Muscle of leg (tissue), 16 donors: ENCODE results near the gene PDIK1L. TPM values are rescaled to one million over a fixed set of nuclear protein-coding genes. Genes with fewer than 3 reads are reported as not detected.

Experiments used
- DNase-seq: peaks from one replicate; pipeline ENCODE4 v3.0.0; 2013
- H3K27ac ChIP-seq: one replicate; pipeline ENCODE4 v1.5.1; 2013; ENCODE audit warnings: mild to moderate bottlenecking, low read length, control low read depth
- H3K27me3 ChIP-seq: one replicate; pipeline ENCODE4 v1.6.1; 2013; ENCODE audit warnings: low read length; ENCODE audit not compliant: control insufficient read depth, insufficient read depth
- H3K36me3 ChIP-seq: one replicate; pipeline ENCODE4 v1.6.1; 2013; ENCODE audit warnings: low read length; ENCODE audit not compliant: control insufficient read depth, insufficient read depth
- H3K4me1 ChIP-seq: one replicate; pipeline ENCODE4 v1.6.1; 2013; ENCODE audit warnings: low read length; ENCODE audit not compliant: control insufficient read depth, insufficient read depth
- H3K4me3 ChIP-seq: one replicate; pipeline ENCODE4 v1.5.1; 2013; ENCODE audit warnings: low read length, control low read depth
- H3K9me3 ChIP-seq: replicated peaks from 2 replicates; pipeline ENCODE4 v1.6.1; 2013; ENCODE audit warnings: low read depth, low read length; ENCODE audit not compliant: control insufficient read depth
- WGBS: methylation state at CpG from one replicate; pipeline ENCODE4 v1.1.5; 2013; ENCODE audit warnings: missing lambda C conversion rate; ENCODE audit not compliant: insufficient coverage; 5-methylcytosine and 5-hydroxymethylcytosine counted together
- long read RNA-seq, 11 donors: transcript quantifications; one replicate each; lab custom pipeline, GENCODE V29; 2026
- polyA plus RNA-seq, 8 donors: library from polyadenylated mRNA; unstranded; fragments of 120-200 nt; gene quantifications; one replicate each; pipeline versions ENCODE4 v1.2.1 to v1.2.3, GENCODE V29; 2013; ENCODE audit warnings: inconsistent platforms in 1 of 8, low replicate concordance in 1 of 8; ENCODE audit not compliant: insufficient read length in 8 of 8, insufficient read depth in 1 of 8
- total RNA-seq: library from RNA; stranded (reverse); fragments of 120-200 nt; gene quantifications from one replicate; pipeline ENCODE4 v1.2.4, GENCODE V29; 2013

The PDIK1L gene
- total RNA-seq: 7.0 TPM
- 1 to 10 TPM; 5.7 to 9.1 (median 6.5) TPM for polyA plus RNA-seq
- long read RNA-seq, donor 1, full-length matches to known transcripts: 2 of 2 reads
- long read RNA-seq, donor 1, partial matches to known transcripts: 0 of 2 reads
- long read RNA-seq, donor 1, other reads (novel, unspliced or antisense): 0 of 2 reads
- long read RNA-seq, donor 2: 0 reads
- long read RNA-seq, donor 3, partial matches to known transcripts: 0 of 1 reads
- long read RNA-seq, donor 3, other reads (novel, unspliced or antisense): 0 of 1 reads
- long read RNA-seq, donor 4: 0 reads
- long read RNA-seq, donor 5, full-length matches to known transcripts: 4 of 4 reads
- long read RNA-seq, donor 5, partial matches to known transcripts: 0 of 4 reads
- long read RNA-seq, donor 5, other reads (novel, unspliced or antisense): 0 of 4 reads
- long read RNA-seq, donor 6, partial matches to known transcripts: 0 of 2 reads
- long read RNA-seq, donor 6, other reads (novel, unspliced or antisense): 0 of 2 reads
- long read RNA-seq, donor 7, partial matches to known transcripts: 0 of 1 reads
- long read RNA-seq, donor 7, other reads (novel, unspliced or antisense): 0 of 1 reads
- long read RNA-seq, donor 8, partial matches to known transcripts: 0 of 2 reads
- long read RNA-seq, donor 8, other reads (novel, unspliced or antisense): 0 of 2 reads
- long read RNA-seq, donor 9, partial matches to known transcripts: 0 of 1 reads
- long read RNA-seq, donor 9, other reads (novel, unspliced or antisense): 0 of 1 reads
- long read RNA-seq, donor 10, full-length matches to known transcripts: 5 of 5 reads
- long read RNA-seq, donor 10, partial matches to known transcripts: 0 of 5 reads
- long read RNA-seq, donor 10, other reads (novel, unspliced or antisense): 0 of 5 reads
- long read RNA-seq, donor 11, partial matches to known transcripts: 0 of 2 reads
- long read RNA-seq, donor 11, other reads (novel, unspliced or antisense): 0 of 2 reads

DNA sequence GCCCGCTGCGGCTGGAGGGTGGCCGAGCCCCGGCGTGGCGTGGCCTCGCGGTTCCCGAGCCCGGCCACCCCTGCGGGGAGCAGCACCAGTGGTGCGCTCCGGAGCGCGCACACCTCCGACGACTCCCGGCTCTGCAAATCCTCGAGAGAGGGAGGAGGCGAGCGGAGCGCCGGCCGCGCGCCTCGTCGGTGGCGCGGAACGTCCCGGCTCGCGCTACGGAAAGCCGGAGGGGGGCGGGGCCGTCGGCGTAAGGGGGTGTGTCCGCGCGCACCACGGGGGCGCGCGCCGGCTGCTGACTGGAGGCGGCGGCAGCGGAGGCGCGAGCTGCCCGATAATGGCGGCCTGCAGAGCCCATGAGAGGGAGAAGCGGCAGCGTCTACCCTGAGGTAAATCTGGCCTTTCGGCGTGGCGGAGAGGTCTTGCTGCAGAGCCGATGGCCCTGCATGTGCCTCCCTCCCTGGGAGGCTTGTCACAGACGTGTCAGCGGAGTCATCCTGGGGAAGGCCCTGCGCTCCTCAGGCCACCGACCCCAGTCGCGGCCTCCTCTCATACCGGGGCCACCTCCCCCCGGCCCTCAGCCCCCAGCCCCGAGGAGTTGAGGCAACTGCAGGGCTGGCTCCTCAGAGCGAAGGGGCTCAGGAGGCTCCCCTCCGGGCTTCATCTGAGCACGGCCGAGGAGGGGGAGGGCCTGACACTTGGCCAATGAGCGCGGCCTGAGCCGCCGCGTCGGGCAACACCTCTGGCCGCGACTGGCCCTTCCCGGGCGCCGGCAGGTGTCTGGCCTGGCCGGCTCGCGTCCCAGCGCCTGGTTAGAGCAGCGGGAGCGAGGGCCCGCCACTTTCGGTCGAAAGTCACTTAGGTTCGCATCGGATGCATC, at the start of gene PDIK1L:
Gene PDIK1L (plus strand): TSS at position 295 of the 877 bp plus-strand sequence. CDS start 2,485 bp downstream, outside the sequence.
- Histone ChIP-seq H3K4me3 (peak within 1 kb of the TSS; percentile 100), H3K27ac (peak within 1 kb of the TSS; percentile 96), H3K36me3 (peaks cover 7% of the 10 kb centered on the region), H3K4me1 (peaks cover 16% of the 10 kb centered on the region), H3K27me3 (no peaks in the 10 kb centered on the region), H3K9me3 (no peaks in the 10 kb centered on the region)
- DNase-seq: peak; percentile 99
- WGBS: under 1% methylated on average over 87 of the region's 96 CpGs

GRCh38 chr1:26064553-26064952, 47.1 kb upstream of the PDIK1L start:
- H3K27ac ChIP-seq: no peak overlapping the region
- 79% methylated on average over 2 of the region's 3 CpGs for WGBS
- peaks cover 5% of the 10 kb centered on the region for H3K27me3 ChIP-seq
- H3K36me3 ChIP-seq: peaks cover 29% of the 10 kb centered on the region
- H3K4me1 ChIP-seq: peaks cover 31% of the 10 kb centered on the region
- no peaks in the 10 kb centered on the region for H3K9me3 ChIP-seq
- H3K4me3 ChIP-seq: no peak overlapping the region
- DNase-seq: no peak

DNA sequence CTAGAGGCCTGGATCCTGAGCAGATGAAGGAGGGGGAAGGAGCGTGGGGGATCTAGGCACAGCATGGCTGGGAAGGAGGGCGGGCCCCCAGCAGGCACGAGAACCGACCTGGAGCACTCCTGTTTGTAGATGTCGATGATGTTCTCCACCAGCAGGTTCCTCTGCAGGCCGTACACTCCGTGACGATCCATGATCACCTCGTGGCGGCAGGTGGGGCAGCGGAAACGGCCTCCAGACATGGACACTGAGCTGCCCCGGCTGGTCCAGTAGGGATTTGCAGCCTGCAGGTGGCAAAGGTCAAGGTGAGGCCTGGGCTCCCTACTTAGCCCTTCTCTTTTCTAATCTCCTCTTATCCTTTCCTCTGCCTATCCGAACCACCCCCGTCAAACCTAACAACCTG, 45.5 kb upstream of the PDIK1L start:
- H3K4me3 ChIP-seq: peak overlapping the region; percentile 58
- no peak for DNase-seq
- peak overlapping the region; percentile 9 for H3K27ac ChIP-seq
- peaks cover 6% of the 10 kb centered on the region for H3K27me3 ChIP-seq
- H3K9me3 ChIP-seq: no peaks in the 10 kb centered on the region
- H3K36me3 ChIP-seq: peaks cover 18% of the 10 kb centered on the region
- H3K4me1 ChIP-seq: peaks cover 21% of the 10 kb centered on the region
- 60% methylated on average over 13 of the region's 15 CpGs for WGBS

GRCh38 chr1:26066857-26067256, 44.8 kb upstream of the PDIK1L start:
- Histone ChIP-seq H3K9me3 (no peaks in the 10 kb centered on the region), H3K27ac (peak overlapping the region; percentile 88), H3K27me3 (peaks cover 6% of the 10 kb centered on the region), H3K36me3 (peaks cover 14% of the 10 kb centered on the region), H3K4me3 (peak overlapping the region; percentile 58), H3K4me1 (peaks cover 21% of the 10 kb centered on the region)
- peak; percentile 48 for DNase-seq
- WGBS: 49% methylated on average over 2 of the region's 4 CpGs

GRCh38 chr1:26067432-26067911, 44.2 kb upstream of the PDIK1L start, which contains the start of gene TRIM63:
Gene TRIM63, minus strand, starts transcription at chr1:26067630. Its CDS starts 136 bp downstream, at chr1:26067494.
- Histone ChIP-seq H3K27ac (peak within 1 kb of the TSS; percentile 88), H3K4me3 (peak within 1 kb of the TSS; percentile 58), H3K4me1 (peaks cover 23% of the 10 kb centered on the region), H3K9me3 (no peaks in the 10 kb centered on the region), H3K36me3 (peaks cover 14% of the 10 kb centered on the region), H3K27me3 (peaks cover 8% of the 10 kb centered on the region)
- DNase-seq: peak; percentile 76
- WGBS: 41% methylated on average over 9 of the region's 9 CpGs

- no CpG with 5 or more reads among the region's 1 CpG for WGBS
Measured at GRCh38 chr1:26069941-26070295, 41.7 kb upstream of the PDIK1L start.

GRCh38 chr1:26070296-26070962, 41.2 kb upstream of the PDIK1L start:
- H3K36me3 ChIP-seq: peaks cover 6% of the 10 kb centered on the region
- H3K27ac ChIP-seq: no peak overlapping the region
- peaks cover 9% of the 10 kb centered on the region for H3K27me3 ChIP-seq
- peaks cover 22% of the 10 kb centered on the region for H3K4me1 ChIP-seq
- no peak overlapping the region for H3K4me3 ChIP-seq
- WGBS: 94% methylated on average over 2 of the region's 4 CpGs
- DNase-seq: no peak
- H3K9me3 ChIP-seq: no peaks in the 10 kb centered on the region

More at GRCh38 chr1:26069941-26070295, 41.7 kb upstream of the PDIK1L start:
- H3K27ac ChIP-seq: no peak overlapping the region
- no peak for DNase-seq
- peaks cover 27% of the 10 kb centered on the region for H3K4me1 ChIP-seq
- peaks cover 10% of the 10 kb centered on the region for H3K36me3 ChIP-seq
- no peaks in the 10 kb centered on the region for H3K9me3 ChIP-seq
- peaks cover 9% of the 10 kb centered on the region for H3K27me3 ChIP-seq
- H3K4me3 ChIP-seq: no peak overlapping the region

DNA sequence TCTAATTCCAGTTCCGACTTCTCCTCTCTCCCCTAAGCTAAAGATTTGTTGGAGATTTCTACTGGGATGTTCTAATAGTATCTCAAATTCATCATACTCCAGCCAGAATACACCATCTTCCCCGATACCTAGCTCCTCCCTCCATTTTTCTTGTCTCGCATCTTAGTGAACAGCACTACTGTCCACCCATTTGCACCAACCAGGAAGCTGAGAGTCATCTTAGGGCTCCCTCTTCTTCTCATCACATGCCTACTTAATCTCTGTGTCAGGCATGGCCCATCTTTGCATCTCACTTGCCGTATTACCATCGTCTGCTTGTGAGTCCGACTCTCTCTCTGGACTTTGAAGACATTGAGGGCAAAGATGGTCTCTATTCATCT, 40.7 kb upstream of the PDIK1L start:
- Histone ChIP-seq H3K27me3 (peaks cover 9% of the 10 kb centered on the region), H3K27ac (no peak overlapping the region), H3K4me3 (no peak overlapping the region), H3K9me3 (no peaks in the 10 kb centered on the region), H3K36me3 (peaks cover 2% of the 10 kb centered on the region), H3K4me1 (peaks cover 17% of the 10 kb centered on the region)
- DNase-seq: no peak
- 83% methylated on average over 5 of the region's 6 CpGs for WGBS

- Histone ChIP-seq H3K9me3 (no peaks in the 10 kb centered on the region), H3K27ac (no peak overlapping the region), H3K36me3 (no peaks in the 10 kb centered on the region), H3K27me3 (peaks cover 9% of the 10 kb centered on the region), H3K4me1 (peaks cover 14% of the 10 kb centered on the region), H3K4me3 (no peak overlapping the region)
- 25% methylated on average over 1 of the region's 6 CpGs for WGBS
- peak; percentile 32 for DNase-seq
Measured at GRCh38 chr1:26072305-26072704, 39.3 kb upstream of the PDIK1L start.
